ENCODE measurements around the gene GMDS. TPM values are rescaled to one million over a fixed set of nuclear protein-coding genes. Genes with fewer than 3 reads are reported as not detected.

The GMDS gene
- total and polyA plus RNA-seq, 2 experiments from 2014 or later = 30.1 to 36.5 TPM

GRCh38 chr6:1708122-1708521 lies 537.3 kb downstream of the GMDS start:
- H4K20me1 ChIP-seq (replicated peaks; ENCODE audit: insufficient read depth) = no peaks in the 10 kb centered on the region
- no peak overlapping the region for H3K4me2 ChIP-seq
- Mint-ChIP-seq H3K4me1 (no peaks in the 10 kb centered on the region), H3K27ac (no peak overlapping the region), H3K9me3 (no peaks in the 10 kb centered on the region), H3K36me3 (ENCODE audit: low read depth) (no peaks in the 10 kb centered on the region), H3K27me3 (ENCODE audit: insufficient read depth, low read depth, poor library complexity) (no peaks in the 10 kb centered on the region), H3K4me3 (no peak overlapping the region)
- H3F3A ChIP-seq (replicated peaks; ENCODE audit: low read depth) = no peaks in the 10 kb centered on the region
- no peak for TF ChIP-seq ETS1 (IDR thresholded peaks at IDR 0.05)
- no peak for TF ChIP-seq STAT1 (IDR thresholded peaks at IDR 0.05; ENCODE audit: unreplicated experiment)
- TF ChIP-seq NANOG (IDR thresholded peaks at IDR 0.05; ENCODE audit: borderline replicate concordance) = no peak
- no peak for TF ChIP-seq REST (IDR thresholded peaks at IDR 0.05; ENCODE audit: unreplicated experiment)
- no peak for TF ChIP-seq EZH2 (IDR thresholded peaks at IDR 0.05; ENCODE audit: low read depth, unreplicated experiment)
- no peak for TF ChIP-seq ZNF114 (CRISPR knock-in tag; IDR thresholded peaks at IDR 0.05)
- TF ChIP-seq POLR2AphosphoS5 (IDR thresholded peaks at IDR 0.05; ENCODE audit: low read depth) = no peak
- TF ChIP-seq EZH2phosphoT487 (IDR thresholded peaks at IDR 0.05; ENCODE audit: unreplicated experiment) = no peak
- TF ChIP-seq CREB1 (CRISPR knock-in tag; IDR thresholded peaks at IDR 0.05; ENCODE audit: low read depth) = no peak
- no peak for TF ChIP-seq JUNB (IDR thresholded peaks at IDR 0.05; ENCODE audit: unreplicated experiment)
- no peak for TF ChIP-seq ZNF462 (CRISPR knock-in tag; IDR thresholded peaks at IDR 0.05)
- no peak for TF ChIP-seq ZNF331 (CRISPR knock-in tag; IDR thresholded peaks at IDR 0.05; ENCODE audit: low read depth)
- no peak for TF ChIP-seq CTCF (conservative IDR thresholded peaks at IDR 0.05; ENCODE audit: low read depth in 2 of 2)
- H3K27me3 ChIP-seq (ENCODE audit: insufficient read depth) = no peaks in the 10 kb centered on the region
- no peak overlapping the region for H3K4me3 ChIP-seq
- H3K9me2 ChIP-seq (ENCODE audit: insufficient read depth) = no peaks in the 10 kb centered on the region
- DNase-seq (ENCODE audit: low spot score) = no peak
- no peak overlapping the region for H2AFZ ChIP-seq
- no peak overlapping the region for H3K27ac ChIP-seq (ENCODE audit: low read depth)
- ATAC-seq = no peak
- no peaks in the 10 kb centered on the region for H3K79me2 ChIP-seq (replicated peaks; ENCODE audit: insufficient read depth)
- H3K4me1 ChIP-seq (ENCODE audit: insufficient read depth) = no peaks in the 10 kb centered on the region
- no peaks in the 10 kb centered on the region for H3K36me3 ChIP-seq (ENCODE audit: insufficient read depth)
